Motor neuron (in vitro differentiated cells): Measurements from ENCODE around the gene GSTA3. TPM values are rescaled to one million over a fixed set of nuclear protein-coding genes. Genes with fewer than 3 reads are reported as not detected.
"Not testable (repeated sequence)": the region's sequence is repeated elsewhere in the genome, so short reads cannot be mapped to it uniquely, and the experiment has no call there.

Experiments
- ATAC-seq, 8 experiments: fragments of 200-7000 bp; cut with Tn5 transposase; replicated peaks in 6 of 8; 2 replicates each; pipeline ENCODE4 v1.8.0; 2021; ENCODE audit warnings: mild to moderate bottlenecking in 8 of 8, moderate library complexity in 8 of 8
- H3K27ac ChIP-seq, 2 donors: fragments of 250-450 bp; sonication (Bioruptor Pico); 2 replicates each; pipeline ENCODE4 v1.9.0; 2021; ENCODE audit warnings: antibody characterized with exemption in 2 of 2, mild to moderate bottlenecking in 2 of 2, moderate library complexity in 1 of 2
- H3K4me1 ChIP-seq, 2 donors: fragments of 250-450 bp; sonication (Bioruptor Pico); replicated peaks in 1 of 2; 2 replicates each; pipeline ENCODE4 v1.6.1; 2021; ENCODE audit warnings: antibody characterized with exemption in 2 of 2, mild to moderate bottlenecking in 2 of 2, moderate library complexity in 1 of 2
- H3K4me3 ChIP-seq, 5 donors: fragments of 250-450 bp; sonication (Bioruptor Pico); 2 replicates each; pipeline ENCODE4 v1.9.0; 2021; ENCODE audit warnings: antibody characterized with exemption in 5 of 5, mild to moderate bottlenecking in 5 of 5, moderate library complexity in 4 of 5
- WGBS, 10 experiments: fragments of 450-650 bp; shearing (Covaris generic); methylation state at CpG; one replicate each; pipeline ENCODE4 v1.0.0; 2022; 5-methylcytosine and 5-hydroxymethylcytosine counted together
- in situ Hi-C, 9 experiments: fragments of 400-800 bp; cut with MboI; loops; one replicate each; pipeline ENCODE4 v1.15.0; 2021; ENCODE audit warnings: low sequenced_read_pairs in 9 of 9, low pct_unique_long_range_greater_than_20kb in 2 of 9; ENCODE audit not compliant: unreplicated experiment in 9 of 9
- total RNA-seq, 8 experiments: library from RNA; unstranded; fragments of 300-600 nt; gene quantifications; 2 replicates each; pipeline versions ENCODE4 v1.2.3 to v1.2.4, GENCODE V29; 2022

The GSTA3 gene
- total RNA-seq, 8 experiments from 2014 or later = not detected

DNA sequence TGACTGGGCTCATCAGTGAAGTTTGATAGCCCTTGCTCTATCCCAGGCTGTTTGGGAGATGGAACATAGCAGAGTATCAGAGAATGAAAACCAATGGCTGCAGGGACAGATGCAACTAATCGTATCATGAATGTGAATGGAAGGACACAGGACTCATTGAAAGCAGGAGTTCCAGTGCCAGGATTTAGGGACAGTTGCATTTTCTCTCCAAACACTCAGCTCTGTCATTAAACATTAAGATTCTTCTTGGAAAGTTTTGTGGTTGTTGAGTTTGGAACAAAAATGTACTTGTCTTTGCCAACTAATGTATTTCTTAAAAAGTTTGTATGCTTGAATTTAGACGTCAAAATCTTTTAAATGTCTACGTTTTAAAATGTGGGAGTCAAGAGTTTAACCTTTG, 37.9 kb downstream of the GSTA3 start:
- ATAC-seq = no peak
- 4 to 84% (median 71%) methylated on average over 1 to 3 of the region's 3 CpGs for WGBS, 10 experiments

GRCh38 chr6:52870335-52871091, 39.0 kb downstream of the GSTA3 start:
- WGBS, 10 experiments = 57 to 100% (median 100%) methylated on average over 1 to 3 of the region's 3 CpGs; no CpG with 5 or more reads in 1 of the 10 experiments
- H3K4me3 ChIP-seq, in situ Hi-C loops, H3K27ac ChIP-seq, H3K4me1 ChIP-seq: not testable (repeated sequence)
- peak in 2 of 8 experiments; percentile 64 to 75 for ATAC-seq

More for the DNA sequence above, 37.9 kb downstream of the GSTA3 start:
- Histone ChIP-seq H3K4me1 (no peaks in the 10 kb centered on the region), H3K4me3 (no peak overlapping the region), H3K27ac (no peak overlapping the region)
- in situ Hi-C loops = no loop called here

GRCh38 chr6:52868899-52869298, 40.6 kb downstream of the GSTA3 start:
- WGBS, 10 experiments = 57 to 100% (median 80%) methylated on average over 1 of the region's 5 CpGs; no CpG with 5 or more reads in 5 of the 10 experiments
- H3K27ac ChIP-seq, H3K4me1 ChIP-seq, in situ Hi-C loops, ATAC-seq, H3K4me3 ChIP-seq: not testable (repeated sequence)

DNA sequence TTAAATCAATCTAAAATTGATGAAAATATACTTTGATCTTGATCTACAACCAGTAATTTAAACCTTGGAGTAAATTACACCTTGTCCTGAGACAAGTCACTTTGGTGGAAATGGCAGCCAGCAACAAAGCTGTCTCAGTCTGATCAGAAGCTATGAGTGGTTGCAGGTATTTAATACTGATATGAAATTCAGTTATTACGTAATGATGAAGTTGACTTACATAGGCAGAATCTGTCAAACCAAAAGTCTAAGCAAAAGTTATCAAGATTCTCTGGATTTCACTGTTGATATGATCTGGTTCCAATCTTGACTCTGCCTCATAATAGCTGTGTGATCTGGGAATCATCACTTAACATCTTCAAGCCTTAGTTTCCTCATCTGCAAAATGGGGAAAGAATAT, 41.3 kb downstream of the GSTA3 start:
- whole genome bisulfite sequencing, 10 experiments = 44 to 100% (median 91%) methylated on average over 1 of the region's 1 CpG; no CpG with 5 or more reads in 2 of the 10 experiments
- no peak for ATAC-seq
- H3K4me3 ChIP-seq = no peak overlapping the region
- no peaks in the 10 kb centered on the region for H3K4me1 ChIP-seq
- no peak overlapping the region for H3K27ac ChIP-seq
- in situ Hi-C loops = no loop called here

- in situ Hi-C loops, ATAC-seq, H3K4me3 ChIP-seq, H3K4me1 ChIP-seq, H3K27ac ChIP-seq: not testable (repeated sequence)
- 64 to 80% (median 73%) methylated on average over 1 to 3 of the region's 7 CpGs; no CpG with 5 or more reads in 6 of the 10 experiments for WGBS, 10 experiments
Observed at GRCh38 chr6:52861151-52861550, 48.3 kb downstream of the GSTA3 start.

- Histone ChIP-seq H3K27ac (no peak overlapping the region), H3K4me3 (no peak overlapping the region), H3K4me1 (peaks cover 0 to 3% of the 10 kb centered on the region in 2 donors)
- no peak for ATAC-seq
- 34 to 100% (median 90%) methylated on average over 1 to 4 of the region's 4 CpGs for WGBS, 10 experiments
- in situ Hi-C loops = no loop called here
Observed at GRCh38 chr6:52858416-52858815, 51.1 kb downstream of the GSTA3 start.

GRCh38 chr6:52856137-52856536, 53.4 kb downstream of the GSTA3 start:
- WGBS, 10 experiments = 0% methylated on average over 1 of the region's 3 CpGs; no CpG with 5 or more reads in 9 of the 10 experiments
- H3K27ac ChIP-seq, H3K4me3 ChIP-seq, in situ Hi-C loops, ATAC-seq, H3K4me1 ChIP-seq: not testable (repeated sequence)

DNA sequence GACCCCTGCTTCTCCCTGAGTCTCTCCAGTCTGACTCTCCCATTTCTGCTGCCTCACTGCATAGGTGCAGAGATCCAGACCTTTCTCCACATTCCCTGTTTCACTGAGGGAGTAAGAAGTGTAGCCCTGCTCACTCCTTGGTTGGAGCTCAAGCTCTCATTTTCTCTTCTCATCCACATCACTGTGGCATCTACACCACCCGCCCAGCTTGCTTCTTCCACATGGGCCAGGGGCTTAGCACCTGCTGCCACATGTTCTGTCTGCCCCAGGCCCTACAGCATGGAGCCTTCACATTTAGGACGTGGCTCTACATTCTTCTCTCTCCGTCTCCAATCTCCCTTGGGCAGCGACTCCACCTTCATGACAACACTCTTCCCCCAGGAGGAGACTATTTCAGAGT, 60.4 kb downstream of the GSTA3 start:
- 28 to 100% (median 76%) methylated on average over 1 to 4 of the region's 4 CpGs; no CpG with 5 or more reads in 1 of the 10 experiments for WGBS, 10 experiments
- no peak overlapping the region for H3K27ac ChIP-seq

More for the DNA sequence above, 60.4 kb downstream of the GSTA3 start:
- Histone ChIP-seq H3K4me3 (no peak overlapping the region), H3K4me1 (no peaks in the 10 kb centered on the region)
- ATAC-seq = no peak
- in situ Hi-C loops = no loop called here

Other genes with a start within 250 kb of the GSTA3 start
- 10 to 100 TPM; 13.1 to 79.0 (median 59.4) TPM for gene TMEM14A, start 238.6 kb downstream of the GSTA3 start, total RNA-seq
- under 1 TPM in 1 of 8 experiments, not detected in 7; 0.14 TPM for gene GSTA2, start 146.2 kb downstream of the GSTA3 start, total RNA-seq
- under 1 TPM in 1 of 8 experiments, not detected in 7; 0.69 TPM for gene GSTA1, start 105.9 kb downstream of the GSTA3 start, total RNA-seq
- not detected for gene GSTA5, start 68.9 kb downstream of the GSTA3 start, total RNA-seq
- 100 to 1,000 TPM in 4 of 8 experiments, 10 to 100 TPM in 4; 62.5 to 152 (median 108) TPM for gene GSTA4, start 85.6 kb upstream of the GSTA3 start, total RNA-seq
- gene CILK1, start 152.1 kb upstream of the GSTA3 start, total RNA-seq = 10 to 100 TPM in 7 of 8 experiments, 1 to 10 TPM in 1; 9.7 to 26.8 (median 15.9) TPM
- gene FBXO9, start 155.7 kb upstream of the GSTA3 start, total RNA-seq = 10 to 100 TPM; 17.5 to 62.5 (median 27.8) TPM
- under 1 TPM in 7 of 8 experiments, not detected in 1; 0.05 to 0.52 (median 0.10) TPM for gene GCM1, start 239.1 kb upstream of the GSTA3 start, total RNA-seq